HG02623 (cell line): ENCODE measurements around the gene ZCCHC3.

Experiments used
- ATAC-seq: cut with Tn5 transposase; IDR thresholded peaks from one replicate; pipeline ENCODE4 v1.9.1; 2021; ENCODE audit warnings: moderate library complexity; ENCODE audit not compliant: unreplicated experiment

ZCCHC3 gene

GRCh38 chr20:311609-312008 is 14.2 kb downstream of the ZCCHC3 start:
- no peak for ATAC-seq

- ATAC-seq = no peak
These were observed 14.7 kb downstream of the ZCCHC3 start for GRCh38 chr20:312067-312466.

GRCh38 chr20:312866-313265 is 15.5 kb downstream of the ZCCHC3 start:
- ATAC-seq = no peak

GRCh38 chr20:313402-313801 is 16.0 kb downstream of the ZCCHC3 start:
- ATAC-seq = no peak

- no peak for ATAC-seq
These were observed 16.6 kb downstream of the ZCCHC3 start for GRCh38 chr20:313948-314347.

- no peak for ATAC-seq
These were observed 19.1 kb downstream of the ZCCHC3 start for GRCh38 chr20:316316-317068.

GRCh38 chr20:324177-325044 is 27.0 kb downstream of the ZCCHC3 start:
- ATAC-seq = peak; percentile 45

GRCh38 chr20:325045-325888 is 27.9 kb downstream of the ZCCHC3 start, which contains the start of gene SOX12:
Gene SOX12, plus strand, starts transcription at chr20:325552. Its CDS starts 373 bp downstream, at chr20:325925.
- ATAC-seq = peak; percentile 62

GRCh38 chr20:325889-326644 is 28.7 kb downstream of the ZCCHC3 start:
- ATAC-seq = no peak

GRCh38 chr20:326645-327185 is 29.3 kb downstream of the ZCCHC3 start:
- ATAC-seq = no peak

GRCh38 chr20:327186-328026 is 30.0 kb downstream of the ZCCHC3 start:
- peak; percentile 22 for ATAC-seq

- no peak for ATAC-seq
These were observed 30.9 kb downstream of the ZCCHC3 start for GRCh38 chr20:328027-328974.

GRCh38 chr20:328975-329695 is 31.8 kb downstream of the ZCCHC3 start:
- no peak for ATAC-seq

- no peak for ATAC-seq
These were observed 32.5 kb downstream of the ZCCHC3 start for GRCh38 chr20:329851-330232.

- ATAC-seq = no peak
These were observed 33.1 kb downstream of the ZCCHC3 start for GRCh38 chr20:330233-331149.

GRCh38 chr20:334578-334977 is 37.2 kb downstream of the ZCCHC3 start:
- no peak for ATAC-seq
